PFSK-1 (cell line): ENCODE results near the gene CD8B.

Experiments used
- SIN3A ChIP-seq: IDR thresholded peaks from 2 replicates; pipeline ENCODE4 v1.6.1; 2012; ENCODE audit warnings: mild to moderate bottlenecking, low read length, moderate library complexity, borderline replicate concordance; ENCODE audit not compliant: insufficient read depth
- TAF1 ChIP-seq: IDR thresholded peaks from 2 replicates; pipeline ENCODE4 v1.6.1; 2012; ENCODE audit warnings: low read length, control low read depth, borderline replicate concordance; ENCODE audit not compliant: insufficient read depth

GRCh38 chr2:86775338-86775737, 86.3 kb downstream of the CD8B start:
- no peak for TF ChIP-seq SIN3A
- no peak for TF ChIP-seq TAF1
